ENCODE measurements around the gene FILIP1L. TPM values are rescaled to one million over a fixed set of nuclear protein-coding genes. Genes with fewer than 3 reads are reported as not detected.

FILIP1L gene
- total RNA-seq, 1 experiment from 2014 or later: 0.07 TPM

GRCh38 chr3:100088735-100089368, 25.4 kb downstream of the FILIP1L start:
- Histone ChIP-seq H3K23me2 (ENCODE audit: insufficient read length, low read depth, low read length, poor library complexity, severe bottlenecking) (no peaks in the 10 kb centered on the region), H3K18ac (ENCODE audit: insufficient read length, low read depth, low read length) (no peak overlapping the region), H2AFZ (ENCODE audit: low read length) (no peak overlapping the region), H2BK12ac (ENCODE audit: insufficient read length, low read depth, low read length) (no peak overlapping the region), H3K14ac (ENCODE audit: insufficient read depth, low read length) (no peak overlapping the region), H2BK120ac (ENCODE audit: low read depth, low read length, poor library complexity, severe bottlenecking) (no peak overlapping the region), H3K9ac (ENCODE audit: extremely low read depth, insufficient read length, low read length) (no peak overlapping the region), H2BK15ac (ENCODE audit: low read depth, low read length) (no peak overlapping the region), H3K27ac (ENCODE audit: insufficient read length, low read depth, low read length) (no peak overlapping the region), H3K23ac (ENCODE audit: insufficient read length, low read depth, low read length) (no peak overlapping the region), H3K79me1 (ENCODE audit: insufficient read depth, low read depth, low read length, poor library complexity, severe bottlenecking) (no peaks in the 10 kb centered on the region), H3K27me3 (ENCODE audit: insufficient read depth, low read length) (no peaks in the 10 kb centered on the region), H3K56ac (ENCODE audit: insufficient read length, low read depth, low read length) (no peak overlapping the region), H3K9me3 (ENCODE audit: control insufficient read depth, low read depth, low read length) (no peaks in the 10 kb centered on the region), H3K4ac (ENCODE audit: low read depth, low read length) (no peak overlapping the region), H3K4me2 (ENCODE audit: insufficient read depth, insufficient read length, low read length) (no peak overlapping the region), H4K20me1 (ENCODE audit: control insufficient read depth, insufficient read depth, insufficient read length) (no peaks in the 10 kb centered on the region), H4K91ac (ENCODE audit: insufficient read length, low read depth, low read length) (no peak overlapping the region), H3K4me1 (ENCODE audit: insufficient read depth, low read length) (peaks cover 6% of the 10 kb centered on the region; the same call in 1 of the 2 replicates), H3K79me2 (ENCODE audit: insufficient read depth, low read length) (no peaks in the 10 kb centered on the region), H4K8ac (replicated peaks; ENCODE audit: insufficient read length, low read depth, low read length) (no peak overlapping the region), H2BK20ac (ENCODE audit: low read depth, low read length, poor library complexity, severe bottlenecking) (no peak overlapping the region), H2AK5ac (ENCODE audit: insufficient read length, low read length) (no peak overlapping the region), H4K5ac (ENCODE audit: insufficient read length, low read depth, low read length) (no peak overlapping the region), H3T11ph (ENCODE audit: low read length) (no peak overlapping the region), H2BK5ac (ENCODE audit: insufficient read length, low read length) (no peak overlapping the region)
- TF ChIP-seq, protein P1, sequence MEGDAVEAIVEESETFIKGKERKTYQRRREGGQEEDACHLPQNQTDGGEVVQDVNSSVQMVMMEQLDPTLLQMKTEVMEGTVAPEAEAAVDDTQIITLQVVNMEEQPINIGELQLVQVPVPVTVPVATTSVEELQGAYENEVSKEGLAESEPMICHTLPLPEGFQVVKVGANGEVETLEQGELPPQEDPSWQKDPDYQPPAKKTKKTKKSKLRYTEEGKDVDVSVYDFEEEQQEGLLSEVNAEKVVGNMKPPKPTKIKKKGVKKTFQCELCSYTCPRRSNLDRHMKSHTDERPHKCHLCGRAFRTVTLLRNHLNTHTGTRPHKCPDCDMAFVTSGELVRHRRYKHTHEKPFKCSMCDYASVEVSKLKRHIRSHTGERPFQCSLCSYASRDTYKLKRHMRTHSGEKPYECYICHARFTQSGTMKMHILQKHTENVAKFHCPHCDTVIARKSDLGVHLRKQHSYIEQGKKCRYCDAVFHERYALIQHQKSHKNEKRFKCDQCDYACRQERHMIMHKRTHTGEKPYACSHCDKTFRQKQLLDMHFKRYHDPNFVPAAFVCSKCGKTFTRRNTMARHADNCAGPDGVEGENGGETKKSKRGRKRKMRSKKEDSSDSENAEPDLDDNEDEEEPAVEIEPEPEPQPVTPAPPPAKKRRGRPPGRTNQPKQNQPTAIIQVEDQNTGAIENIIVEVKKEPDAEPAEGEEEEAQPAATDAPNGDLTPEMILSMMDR (conservative IDR thresholded peaks at IDR 0.05): no peak
- no peak for DNase-seq
- H3K4me3 Mint-ChIP-seq: no peak overlapping the region
- no peaks in the 10 kb centered on the region for H3K27me3 Mint-ChIP-seq (ENCODE audit: low read depth)
- WGBS (ENCODE audit: extremely low coverage, insufficient read length, low lambda C conversion rate): no CpG with 5 or more reads among the region's 2 CpGs
- H3K27ac Mint-ChIP-seq: peak overlapping the region in 2 of 3 experiments; percentile 7 to 29; a peak in 4 of 7 replicates
- peaks cover 28 to 32% of the 10 kb centered on the region in 2 experiments for H3K4me1 Mint-ChIP-seq
- no peaks in the 10 kb centered on the region for H3K9me3 Mint-ChIP-seq
- H3K36me3 Mint-ChIP-seq (ENCODE audit: insufficient read depth in 1 of 3, low read depth in 3 of 3): no peaks in the 10 kb centered on the region
